T-helper 1 cell (primary cell): ENCODE measurements around the gene SELENOM.
"Not testable (repeated sequence)": the region's sequence is repeated elsewhere in the genome, so short reads cannot be mapped to it uniquely, and the experiment has no call there.

Experiments used
- DNase-seq, 5 donors: peaks; one replicate each; pipeline ENCODE4 v3.0.0-alpha.2; 2012 to 2020

The SELENOM gene

DNA sequence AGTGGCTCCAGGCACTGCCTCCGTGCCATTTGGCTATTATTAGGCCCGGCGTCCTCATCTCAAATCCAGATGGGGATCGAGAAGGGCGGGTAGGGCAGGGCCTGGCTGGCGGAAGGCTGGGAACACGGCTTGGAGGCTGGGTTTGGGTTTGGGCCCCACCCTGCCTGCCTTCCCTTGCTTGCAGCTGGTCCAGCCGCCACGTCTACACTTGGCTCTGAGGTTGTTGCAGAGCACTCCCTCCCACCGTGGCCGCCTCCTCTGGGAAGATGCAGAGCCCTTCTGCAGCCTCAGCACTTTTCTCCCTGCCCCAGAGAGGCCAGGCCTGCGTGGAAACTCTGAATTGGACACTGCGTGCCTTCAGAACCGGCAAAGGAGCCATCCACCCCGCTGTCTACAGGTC is 31.4 kb downstream of the SELENOM start:
- no peak for DNase-seq

GRCh38 chr22:31073545-31074145 is 33.7 kb downstream of the SELENOM start:
- DNase-seq = not testable (repeated sequence)

GRCh38 chr22:31073125-31073524 is 34.2 kb downstream of the SELENOM start:
- not testable (repeated sequence) for DNase-seq

DNA sequence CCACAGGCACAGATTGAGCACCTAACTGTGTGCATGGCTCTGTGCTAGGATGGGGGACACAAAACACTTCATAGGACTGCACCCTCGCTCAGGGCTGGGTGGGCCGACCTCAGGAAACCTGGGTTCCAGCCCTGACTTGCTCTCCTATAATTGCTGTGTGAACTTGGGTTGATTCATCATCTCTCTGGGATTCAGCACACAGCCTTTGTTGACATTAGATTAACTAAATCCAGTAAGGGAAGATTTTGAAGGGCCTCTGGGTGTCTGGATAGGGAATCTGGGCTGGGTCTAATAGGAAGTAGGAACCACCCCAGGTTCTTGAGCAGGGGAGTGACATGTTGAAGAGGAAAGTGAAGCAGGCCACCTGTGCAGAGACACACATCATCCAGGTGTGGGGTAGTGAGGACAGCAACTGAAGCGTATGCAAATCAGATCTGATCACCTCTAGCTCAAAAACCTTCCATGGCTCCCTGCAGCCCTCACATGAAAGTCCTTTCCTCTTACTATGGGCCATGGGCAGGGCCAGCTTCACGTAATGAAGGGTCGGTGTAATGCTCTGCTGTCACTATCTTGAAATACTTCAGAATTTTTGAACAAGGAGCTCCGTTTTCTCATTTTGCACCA is 37.6 kb downstream of the SELENOM start:
- not testable (repeated sequence) for DNase-seq

DNA sequence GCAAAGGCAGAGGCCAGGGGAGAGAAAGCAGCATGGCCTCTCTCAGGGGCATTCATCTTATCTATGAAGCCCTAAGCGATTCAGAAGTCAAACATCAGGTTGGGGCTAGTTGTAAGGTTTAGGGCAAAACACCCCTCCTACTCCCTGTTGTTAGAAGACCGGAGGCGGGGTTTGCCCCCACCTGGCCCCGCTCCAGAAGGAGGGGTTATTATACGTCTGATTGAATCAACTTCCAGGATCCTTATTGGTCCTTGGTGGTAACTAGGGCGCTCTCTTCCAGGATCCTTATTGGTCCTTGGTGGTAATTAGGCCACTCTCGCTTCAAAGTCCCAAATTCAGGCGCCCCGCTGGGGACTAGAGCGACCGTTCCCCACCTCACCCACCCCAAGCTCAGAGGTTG is 38.4 kb downstream of the SELENOM start:
- DNase-seq = no peak

- no peak for DNase-seq
Observed at GRCh38 chr22:31064369-31064768, 43.0 kb downstream of the SELENOM start.

DNA sequence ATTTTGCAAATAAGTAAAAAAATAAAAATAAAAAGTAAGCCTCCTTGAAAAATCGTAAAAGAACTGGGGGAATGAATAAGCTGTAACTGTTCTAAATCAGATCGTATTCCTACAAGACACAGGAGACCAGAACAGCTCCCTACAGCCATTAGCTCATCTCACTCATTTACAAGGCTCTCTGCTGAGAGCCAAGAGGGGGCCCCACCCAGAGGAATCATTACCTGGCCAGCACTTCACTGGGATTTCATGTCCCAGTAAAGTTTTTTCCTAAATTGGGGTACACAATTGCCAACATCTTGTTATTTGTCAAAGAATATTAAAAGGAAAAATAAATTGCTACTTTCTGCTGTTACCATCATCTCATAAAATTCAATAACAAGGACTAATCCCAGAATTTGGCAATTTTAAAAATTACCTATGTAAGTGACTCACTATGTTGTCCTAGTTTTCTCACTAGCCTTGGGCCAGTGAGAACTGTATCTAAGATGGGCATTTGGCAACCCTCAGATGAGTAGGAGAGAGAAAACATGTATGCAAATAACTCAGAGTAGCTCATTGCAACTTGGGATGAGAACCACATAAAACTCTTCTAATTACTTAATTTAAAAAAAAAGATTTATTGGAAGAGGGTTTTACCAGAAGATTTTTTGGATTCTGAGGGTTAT is 44.7 kb downstream of the SELENOM start:
- no peak for DNase-seq

DNA sequence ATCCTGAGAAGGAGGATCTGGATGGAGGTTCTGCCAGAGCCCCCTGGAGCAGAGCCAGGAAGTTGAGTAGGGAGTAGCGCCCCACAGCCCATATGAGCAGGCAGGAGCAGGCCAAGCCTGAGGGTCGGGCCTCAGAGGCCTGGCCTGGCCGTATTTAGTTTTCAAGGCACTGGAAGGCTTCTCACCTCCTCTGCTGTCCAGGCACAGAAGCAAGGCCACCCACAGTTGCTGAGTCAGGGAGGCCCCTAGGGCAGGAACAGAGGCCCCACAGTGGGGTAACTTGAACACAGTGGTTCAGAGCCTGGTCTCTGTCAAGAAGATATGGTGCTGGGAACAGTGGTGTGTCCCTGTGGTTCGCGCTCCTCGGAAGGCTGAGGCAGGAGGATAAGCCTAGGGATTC is 47.7 kb downstream of the SELENOM start:
- DNase-seq = not testable (repeated sequence)

DNA sequence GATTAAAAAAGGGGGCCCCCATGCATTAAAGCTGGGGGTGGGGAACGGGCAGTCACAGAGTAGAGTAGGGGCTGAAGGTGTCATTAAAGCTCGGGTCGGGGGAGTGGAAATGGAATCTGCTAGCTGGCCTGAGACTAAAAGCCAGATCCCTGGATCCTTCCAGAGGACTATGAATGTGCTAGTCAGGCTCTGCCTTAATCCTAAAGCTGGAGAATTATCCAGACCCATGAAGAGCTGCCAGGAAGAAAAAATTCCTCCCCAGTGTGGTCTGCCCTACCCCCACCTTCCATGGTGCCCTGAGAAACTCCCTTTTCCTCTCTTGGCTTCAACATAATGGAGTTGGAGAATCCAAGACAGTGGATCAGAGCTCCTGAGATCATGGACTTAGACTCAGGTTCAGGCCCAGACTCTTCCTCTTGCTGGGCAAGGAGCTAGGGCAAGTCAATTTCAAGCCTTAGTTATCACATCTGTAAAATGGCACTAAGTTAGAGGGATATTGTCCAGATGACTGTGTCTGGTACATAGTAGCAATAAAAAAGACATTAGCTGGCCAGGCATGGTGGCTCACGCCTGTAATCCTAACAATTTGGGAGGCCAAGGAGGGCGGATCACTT is 50.3 kb downstream of the SELENOM start:
- no peak for DNase-seq

DNA sequence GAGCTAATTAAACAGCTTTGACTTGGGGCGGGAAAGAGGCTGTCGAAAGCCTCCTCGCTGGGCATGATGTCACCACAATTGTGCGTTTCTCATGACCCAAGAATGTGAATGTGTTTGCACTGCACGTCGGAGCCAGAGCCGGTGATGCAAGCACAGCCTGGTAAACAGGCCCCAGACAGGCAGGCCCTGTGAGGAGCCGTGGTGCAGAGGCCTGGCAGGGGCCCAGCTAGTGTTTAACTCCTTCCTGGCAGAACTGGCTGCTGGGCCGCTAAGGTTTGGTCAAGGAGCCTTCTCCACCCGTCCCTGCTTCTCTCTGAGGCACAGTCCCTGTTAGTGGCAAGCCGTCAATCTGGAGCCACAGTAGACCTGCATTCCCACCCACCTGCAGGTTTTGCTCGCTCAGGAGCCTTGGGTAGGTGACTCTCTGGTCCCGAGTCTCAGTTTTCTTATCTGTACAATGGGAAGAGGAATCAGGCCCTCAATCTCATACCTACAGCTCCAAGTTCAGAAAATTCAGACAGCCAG is 51.7 kb downstream of the SELENOM start:
- no peak for DNase-seq

DNA sequence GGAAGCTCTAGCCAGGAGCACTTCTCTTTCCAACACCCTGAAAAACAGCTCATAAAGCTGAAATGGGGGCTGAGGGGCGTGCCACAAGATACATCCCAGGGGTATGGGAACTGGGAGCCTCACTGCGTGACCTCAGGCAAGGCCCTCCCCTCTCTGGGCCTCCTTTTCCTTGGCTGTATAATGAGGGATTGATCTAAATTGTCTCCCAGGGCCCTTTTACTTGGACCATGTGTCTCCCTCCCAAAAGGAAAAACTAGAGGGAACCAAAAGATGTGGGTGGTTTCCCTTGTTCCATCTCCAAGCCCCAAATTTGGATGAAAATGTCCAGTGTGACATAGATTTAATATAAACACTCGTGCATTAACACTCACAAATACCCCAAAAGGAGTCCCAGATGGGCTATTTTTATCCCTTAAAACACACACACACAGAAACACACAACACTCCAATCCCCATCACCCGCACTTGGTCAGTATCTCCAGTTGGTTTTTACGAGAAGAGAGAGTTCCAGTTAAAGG is 52.2 kb downstream of the SELENOM start:
- DNase-seq = no peak
